ENCODE data around the gene LPCAT3.

GRCh38 chr12:6970096-6970527, 48.2 kb downstream of the LPCAT3 start:
- TF ChIP-seq CTCF (IDR thresholded peaks at IDR 0.05; ENCODE audit: low read depth, low read length) (no peak), POLR2A (IDR thresholded peaks at IDR 0.05; ENCODE audit: extremely low read depth, insufficient read length) (no peak)
